Fibroblast of pulmonary artery (primary cell): ENCODE results near the gene FBXO36.
A peak's percentile ranks its signal among the peaks of the same experiment; 100 is the strongest.

Experiments
- DNase-seq: peaks from one replicate; pipeline ENCODE4 v3.0.0-alpha.2; 2010; ENCODE audit warnings: low read depth
- H3K4me3 ChIP-seq: replicated peaks from 2 replicates; pipeline ENCODE4 v1.5.1; 2011; ENCODE audit warnings: low read depth, mild to moderate bottlenecking, control low read depth, low read length, moderate library complexity
- TF ChIP-seq, protein P1 (sequence below): IDR thresholded peaks from 2 replicates; pipeline ENCODE4 v1.5.1; 2011; ENCODE audit warnings: mild to moderate bottlenecking, control low read depth, low read length, inconsistent platforms; ENCODE audit errors: missing control alignments

Gene FBXO36

DNA sequence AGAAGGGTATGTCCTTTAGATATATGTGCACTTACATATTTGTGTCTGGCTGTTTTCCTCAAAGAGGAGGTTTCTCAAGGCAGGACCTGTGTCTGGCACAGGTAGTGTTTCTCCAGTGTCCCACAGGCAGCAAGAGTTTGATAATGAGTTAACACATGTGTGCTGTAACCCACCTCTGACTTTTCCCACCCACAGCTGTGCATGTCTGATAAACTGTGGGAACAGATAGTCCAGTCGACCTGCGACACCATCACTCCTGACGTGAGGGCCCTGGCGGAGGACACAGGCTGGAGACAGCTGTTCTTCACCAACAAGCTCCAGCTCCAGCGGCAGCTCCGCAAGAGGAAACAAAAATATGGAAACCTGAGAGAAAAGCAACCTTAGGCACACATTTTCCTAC lies 88.2 kb downstream of the FBXO36 start:
- no peak overlapping the region for H3K4me3 ChIP-seq
- TF ChIP-seq, protein P1, sequence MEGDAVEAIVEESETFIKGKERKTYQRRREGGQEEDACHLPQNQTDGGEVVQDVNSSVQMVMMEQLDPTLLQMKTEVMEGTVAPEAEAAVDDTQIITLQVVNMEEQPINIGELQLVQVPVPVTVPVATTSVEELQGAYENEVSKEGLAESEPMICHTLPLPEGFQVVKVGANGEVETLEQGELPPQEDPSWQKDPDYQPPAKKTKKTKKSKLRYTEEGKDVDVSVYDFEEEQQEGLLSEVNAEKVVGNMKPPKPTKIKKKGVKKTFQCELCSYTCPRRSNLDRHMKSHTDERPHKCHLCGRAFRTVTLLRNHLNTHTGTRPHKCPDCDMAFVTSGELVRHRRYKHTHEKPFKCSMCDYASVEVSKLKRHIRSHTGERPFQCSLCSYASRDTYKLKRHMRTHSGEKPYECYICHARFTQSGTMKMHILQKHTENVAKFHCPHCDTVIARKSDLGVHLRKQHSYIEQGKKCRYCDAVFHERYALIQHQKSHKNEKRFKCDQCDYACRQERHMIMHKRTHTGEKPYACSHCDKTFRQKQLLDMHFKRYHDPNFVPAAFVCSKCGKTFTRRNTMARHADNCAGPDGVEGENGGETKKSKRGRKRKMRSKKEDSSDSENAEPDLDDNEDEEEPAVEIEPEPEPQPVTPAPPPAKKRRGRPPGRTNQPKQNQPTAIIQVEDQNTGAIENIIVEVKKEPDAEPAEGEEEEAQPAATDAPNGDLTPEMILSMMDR, result no peak

DNA sequence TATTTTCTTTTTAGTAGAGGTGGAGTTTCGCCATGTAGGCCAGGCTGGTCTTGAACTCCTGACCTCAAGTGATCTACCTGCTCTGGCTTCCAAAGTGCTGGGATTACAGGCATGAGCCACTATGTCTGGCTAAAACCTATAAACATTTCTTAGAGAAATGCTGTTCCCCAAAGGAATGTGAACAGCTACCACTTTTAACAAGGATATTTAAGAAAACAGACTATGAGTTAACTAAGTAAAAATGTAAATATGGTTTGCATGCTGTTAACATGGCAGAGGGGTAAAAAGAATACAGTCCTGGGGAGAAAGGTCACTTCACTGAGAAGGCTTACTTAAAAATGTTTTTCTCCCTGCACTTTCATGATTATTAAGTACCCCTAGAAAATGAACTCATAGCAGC lies 89.3 kb downstream of the FBXO36 start:
- H3K4me3 ChIP-seq, result no peak overlapping the region
- TF ChIP-seq, protein P1, result no peak
- no peak for DNase-seq

More for the DNA sequence above, 88.2 kb downstream of the FBXO36 start:
- DNase-seq, result no peak

DNA sequence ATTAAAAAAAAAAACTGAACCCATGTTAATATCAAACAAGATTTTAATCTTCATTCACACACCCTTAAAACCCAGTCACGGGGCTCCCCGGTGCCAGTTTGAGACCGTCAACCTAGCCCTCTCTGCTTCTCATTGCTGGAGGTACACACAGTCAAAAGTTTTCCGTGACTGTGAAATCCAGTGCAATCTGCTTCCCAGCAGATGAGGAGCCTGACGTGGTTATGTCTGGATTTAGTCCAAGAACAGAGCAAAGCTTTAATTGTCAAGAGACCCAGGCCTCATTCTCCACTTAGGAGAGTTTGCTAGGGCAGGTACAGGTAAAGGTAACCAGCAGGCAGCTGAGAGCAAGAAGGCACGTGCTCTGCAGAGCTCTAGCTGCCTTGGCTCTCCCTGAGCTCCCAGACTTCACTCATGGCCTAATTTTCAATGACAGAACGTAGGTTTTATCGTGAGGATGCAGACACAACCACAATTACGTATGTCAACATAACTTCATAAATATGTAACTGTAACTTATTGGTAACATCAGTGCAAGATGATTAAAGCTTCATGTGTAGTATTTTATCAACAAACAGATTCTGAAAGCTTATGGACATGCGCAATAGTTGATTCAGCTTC lies 90.1 kb downstream of the FBXO36 start:
- peak; percentile 3 for DNase-seq
- TF ChIP-seq, protein P1, result no peak
- H3K4me3 ChIP-seq, result no peak overlapping the region

DNA sequence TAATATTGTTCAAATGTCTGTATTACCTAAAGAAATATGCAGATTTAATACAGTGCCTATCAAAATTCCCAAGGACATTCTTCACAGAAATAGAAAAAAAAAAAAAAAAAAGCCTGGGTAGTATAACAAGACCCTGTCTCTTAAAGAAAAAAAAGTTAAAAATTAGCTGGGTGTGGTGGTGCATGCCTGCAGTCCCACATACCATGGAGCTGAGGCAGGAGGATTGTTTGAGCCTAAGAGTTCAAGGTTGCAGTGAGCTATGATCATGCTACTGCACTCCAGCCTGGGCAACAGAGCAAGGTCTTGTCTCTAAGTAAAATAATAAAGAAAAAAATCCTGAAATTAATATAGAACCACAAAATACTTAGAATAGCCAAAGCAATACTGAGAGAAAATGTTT lies 94.5 kb downstream of the FBXO36 start:
- H3K4me3 ChIP-seq, result no peak overlapping the region
- no peak for DNase-seq
- TF ChIP-seq, protein P1, result no peak

DNA sequence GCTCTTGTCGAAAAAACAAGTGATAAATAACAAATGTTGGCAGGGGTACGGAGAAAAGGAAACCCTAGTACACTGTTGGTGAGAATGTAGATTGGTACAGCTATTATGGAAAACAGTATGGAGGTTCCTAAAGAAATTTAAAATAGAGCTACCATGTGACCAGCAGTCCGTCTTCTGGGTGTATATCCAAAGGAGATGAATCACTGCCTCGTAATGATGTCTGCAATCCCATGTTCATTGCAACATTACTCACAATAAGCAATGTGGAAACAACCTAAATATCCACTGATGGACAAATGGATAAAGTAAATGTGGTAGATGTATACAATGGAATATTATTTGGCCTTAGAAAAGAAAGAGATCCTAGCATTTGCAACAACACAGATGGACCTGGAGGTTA lies 95.8 kb downstream of the FBXO36 start:
- DNase-seq, result peak; percentile 80
- H3K4me3 ChIP-seq, result no peak overlapping the region
- TF ChIP-seq, protein P1, result no peak

DNA sequence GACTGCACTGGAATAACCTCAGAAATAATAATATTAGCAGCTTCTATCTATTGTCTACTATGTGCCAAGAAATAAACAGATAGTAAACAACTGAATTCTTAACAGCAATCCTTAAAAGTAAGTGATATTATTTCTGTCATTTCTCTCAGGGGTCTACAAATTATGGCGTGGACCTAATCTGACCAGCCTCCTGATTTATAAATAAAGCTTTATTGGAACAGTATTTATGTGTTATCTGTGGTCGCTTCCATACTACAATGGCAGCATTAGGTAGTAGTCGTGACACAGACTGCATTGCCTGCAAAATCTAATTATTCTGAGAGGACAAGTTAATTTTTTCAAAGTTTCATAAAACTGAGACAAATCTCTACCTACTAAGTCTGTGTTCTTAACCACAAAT lies 97.4 kb downstream of the FBXO36 start:
- no peak for DNase-seq
- H3K4me3 ChIP-seq, result no peak overlapping the region
- TF ChIP-seq, protein P1, result no peak

DNA sequence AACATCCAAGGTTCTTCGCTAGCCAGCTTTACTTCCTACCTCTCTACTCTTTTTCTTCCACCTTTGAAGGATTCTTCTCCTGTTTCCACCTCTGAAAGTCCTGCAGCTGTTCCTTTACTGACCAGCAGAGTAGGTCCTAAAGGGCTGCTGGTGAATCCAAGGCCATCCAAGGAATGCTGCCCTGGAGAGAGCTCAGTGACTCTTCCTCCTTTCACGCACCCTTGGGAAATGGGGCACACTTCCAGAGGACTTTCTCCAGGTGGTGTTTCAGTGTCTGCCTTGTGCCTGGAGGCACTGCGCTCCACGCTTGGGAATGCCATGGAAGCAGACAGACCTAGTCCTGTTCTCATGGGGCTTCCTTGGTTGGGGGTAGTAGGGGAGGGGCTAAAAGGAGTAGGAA lies 101.0 kb downstream of the FBXO36 start:
- TF ChIP-seq, protein P1, result no peak
- H3K4me3 ChIP-seq, result no peak overlapping the region
- no peak for DNase-seq
